Brain pericyte (primary cell): ENCODE data around the gene USP3.

Experiments
- DNase-seq: peaks from one replicate; pipeline ENCODE4 v3.0.0-alpha.2; 2012; ENCODE audit warnings: low read depth, low spot score

Gene USP3

DNA sequence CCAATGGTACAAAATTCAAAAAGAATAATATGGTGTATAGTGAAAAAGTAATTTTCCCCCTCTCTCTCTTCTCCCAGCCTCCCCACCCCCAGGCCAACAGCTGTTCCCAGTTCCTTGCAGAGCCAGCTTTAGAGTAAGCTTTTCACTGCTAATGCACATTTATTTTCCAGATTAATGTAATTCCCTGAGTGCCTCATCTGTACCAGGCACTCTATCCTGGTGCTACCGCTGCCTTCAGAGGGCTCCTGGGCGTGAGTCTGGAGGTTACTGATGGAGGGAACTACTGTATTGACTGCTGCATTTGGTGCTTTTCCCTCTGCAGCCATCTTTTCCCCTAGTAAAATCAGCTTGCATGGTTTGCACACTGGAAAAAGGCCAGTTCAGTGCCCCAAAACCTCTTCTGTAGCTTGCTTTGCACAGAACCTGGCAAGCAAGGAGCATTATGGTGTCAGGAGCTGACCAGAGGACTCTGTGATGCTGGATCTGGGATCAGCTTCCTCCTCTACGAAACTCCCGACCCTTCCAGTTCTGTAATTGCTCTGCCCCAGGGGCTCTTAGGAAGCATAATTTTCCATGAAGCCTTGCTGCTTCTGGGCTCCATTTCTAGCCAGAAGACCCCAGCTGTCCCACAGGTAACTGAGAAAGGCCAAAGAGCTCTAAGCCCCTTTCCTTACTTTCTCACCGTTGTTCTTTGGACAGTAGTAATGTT is 8.5 kb upstream of the USP3 start:
- DNase-seq: no peak

- DNase-seq: no peak
These were observed 6.5 kb upstream of the USP3 start for GRCh38 chr15:63497642-63498467.

- DNase-seq: no peak
These were observed 5.2 kb upstream of the USP3 start for GRCh38 chr15:63499175-63499549.

DNA sequence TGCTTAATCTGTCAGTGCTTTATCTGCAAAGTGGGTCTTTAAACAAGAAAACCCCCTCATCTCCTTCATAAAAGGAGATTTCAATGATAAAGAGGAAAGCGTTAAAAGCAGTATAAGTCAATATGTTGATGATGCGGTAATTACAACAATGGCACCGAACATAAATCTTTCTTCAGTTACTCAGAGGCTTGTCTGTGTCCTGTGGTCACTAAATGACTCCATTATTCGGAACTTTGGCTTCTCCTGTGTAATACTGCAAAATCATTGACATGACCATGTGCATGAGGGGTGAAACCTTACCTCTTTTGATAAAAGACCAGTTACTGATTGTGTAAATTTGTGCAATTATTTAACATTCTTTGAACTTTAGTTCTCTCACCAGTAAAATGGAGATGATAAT is 4.8 kb upstream of the USP3 start:
- DNase-seq: no peak

DNA sequence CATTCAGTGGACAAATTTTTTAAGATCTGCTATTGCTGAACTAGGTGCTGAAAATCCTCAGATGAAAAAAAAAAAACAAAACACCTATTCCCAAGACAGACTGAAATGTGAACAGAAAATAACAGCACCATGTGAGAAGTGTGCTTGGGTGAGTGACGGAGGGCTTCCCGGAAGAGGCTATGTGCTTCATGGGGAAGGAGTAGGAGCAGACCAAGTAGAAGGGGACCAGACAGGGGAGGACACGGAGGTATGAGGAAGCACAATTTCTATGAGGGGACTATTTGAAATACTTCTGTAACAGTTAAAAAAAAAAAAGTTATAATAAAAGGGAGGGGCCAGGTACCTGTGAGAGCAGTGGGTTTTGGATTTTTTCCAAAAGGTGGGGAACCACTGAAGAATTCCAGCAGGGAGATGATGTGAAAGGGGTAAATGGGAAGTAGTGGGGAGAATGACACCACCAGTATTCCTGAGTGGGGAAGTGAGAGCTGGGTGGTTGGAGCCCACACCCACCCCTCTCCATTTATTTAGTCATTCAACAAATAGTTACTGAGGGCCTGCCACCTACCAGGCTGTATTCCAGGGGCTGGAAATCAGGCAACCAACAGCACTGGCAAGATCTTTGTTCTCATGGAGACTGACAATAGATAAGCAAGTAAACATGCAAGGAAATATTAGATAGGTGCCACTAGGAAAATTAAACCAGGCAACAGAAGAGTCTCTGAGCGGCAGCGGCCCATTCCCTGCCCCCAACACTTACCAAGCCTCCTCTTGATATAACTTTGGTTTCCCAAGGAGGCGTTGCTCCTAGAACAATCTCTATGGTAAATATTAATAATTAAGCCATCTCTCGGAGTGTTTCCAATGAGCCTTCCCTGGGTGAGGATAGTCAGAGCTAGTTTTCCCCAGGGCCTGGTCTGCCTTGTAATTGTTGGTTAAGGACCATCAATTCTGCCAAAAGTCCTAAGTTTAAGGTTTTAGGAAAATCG is 3.8 kb upstream of the USP3 start:
- DNase-seq: no peak

GRCh38 chr15:63501256-63502089 is 2.9 kb upstream of the USP3 start:
- DNase-seq: peak; percentile 82

GRCh38 chr15:63502137-63502766 is 2.1 kb upstream of the USP3 start:
- DNase-seq: peak; percentile 66

GRCh38 chr15:63502843-63503738 is 1.3 kb upstream of the USP3 start:
- no peak for DNase-seq

- no peak for DNase-seq
These were observed 600 bp upstream of the USP3 start for GRCh38 chr15:63503739-63504246.

DNA sequence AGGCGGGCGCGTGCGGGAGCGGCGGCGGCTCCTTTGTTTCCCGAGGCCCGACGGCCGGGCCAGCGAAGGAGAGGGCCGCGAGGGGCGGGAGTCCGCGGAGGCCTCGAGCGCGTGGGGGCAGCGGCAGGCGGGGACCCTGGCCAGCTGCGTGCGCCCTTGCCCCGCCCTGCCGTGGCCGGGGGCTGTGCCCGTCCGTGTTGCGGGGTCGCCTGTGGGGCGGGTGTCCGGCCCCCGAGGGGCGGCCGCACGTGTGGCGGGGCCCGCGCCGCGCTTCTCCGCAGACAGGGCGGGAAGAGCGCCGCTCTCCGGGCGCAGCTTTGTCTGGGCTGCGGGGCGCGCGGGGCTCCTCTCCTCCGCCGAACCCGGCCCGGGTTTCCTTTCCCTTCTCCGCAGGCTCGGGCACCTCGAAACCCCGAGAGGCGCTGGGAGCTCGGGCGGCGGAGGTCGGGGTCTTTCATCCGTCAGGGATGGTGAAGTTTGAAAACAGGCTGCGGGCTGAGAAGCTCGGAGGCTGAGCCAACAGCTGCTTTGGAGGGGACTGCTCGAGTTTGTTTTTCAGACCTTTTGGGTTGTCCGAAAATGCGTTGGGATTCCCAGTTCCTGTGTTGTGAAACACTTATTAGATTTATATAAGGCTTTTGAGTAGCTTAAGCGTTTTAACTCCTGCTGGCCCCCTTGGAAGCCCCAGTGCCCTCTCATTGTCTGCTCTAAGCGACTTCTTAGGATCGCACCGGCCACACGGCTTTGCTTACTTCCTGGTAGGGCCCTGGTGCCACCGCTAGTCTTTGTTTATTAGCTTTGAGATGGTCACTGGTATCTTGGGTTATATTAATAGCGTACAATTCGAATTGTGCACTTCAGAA is 817 bp downstream of the USP3 start:
- DNase-seq: no peak

DNA sequence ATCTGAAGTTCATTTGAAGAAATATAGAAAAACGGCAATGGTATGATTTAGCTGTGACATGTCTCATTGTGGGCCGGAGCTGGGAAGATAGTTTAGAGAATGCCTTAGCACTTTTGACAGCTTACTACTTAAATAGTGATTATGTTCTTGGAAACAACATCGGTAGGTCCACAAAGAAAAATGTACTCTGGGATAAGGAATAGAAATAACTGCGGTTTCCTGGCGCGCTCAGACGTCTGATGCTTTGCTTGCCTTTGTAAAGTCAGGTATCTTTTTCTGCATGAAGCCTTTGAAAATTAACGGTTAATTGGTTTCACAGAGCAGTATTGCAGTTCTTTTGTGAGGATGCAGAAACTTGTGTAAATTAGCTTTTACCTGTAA is 1.4 kb downstream of the USP3 start:
- DNase-seq: no peak

DNA sequence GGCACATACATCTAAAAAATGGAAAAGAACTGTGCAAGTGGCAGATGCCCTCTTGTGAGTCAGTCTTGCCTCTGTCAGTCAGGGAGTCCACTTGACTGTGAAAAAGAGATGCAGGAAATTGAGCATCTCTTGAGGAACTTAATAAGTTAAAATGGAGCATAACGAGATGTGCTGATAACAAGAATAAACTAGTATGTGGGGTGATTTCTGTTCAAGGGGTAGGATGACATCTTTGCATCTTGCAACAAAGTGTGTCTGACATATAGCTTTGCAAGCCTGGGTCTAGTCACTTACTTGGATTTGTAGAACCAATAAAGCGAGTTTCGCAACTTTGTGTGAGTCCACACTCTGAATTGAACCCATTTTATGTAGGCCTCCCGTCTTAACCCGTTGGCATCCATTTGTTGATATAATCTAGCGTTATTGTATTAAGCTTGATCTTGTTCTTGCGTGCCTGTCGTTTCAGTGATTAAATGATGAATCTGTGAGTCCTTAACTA is 2.2 kb downstream of the USP3 start:
- no peak for DNase-seq

DNA sequence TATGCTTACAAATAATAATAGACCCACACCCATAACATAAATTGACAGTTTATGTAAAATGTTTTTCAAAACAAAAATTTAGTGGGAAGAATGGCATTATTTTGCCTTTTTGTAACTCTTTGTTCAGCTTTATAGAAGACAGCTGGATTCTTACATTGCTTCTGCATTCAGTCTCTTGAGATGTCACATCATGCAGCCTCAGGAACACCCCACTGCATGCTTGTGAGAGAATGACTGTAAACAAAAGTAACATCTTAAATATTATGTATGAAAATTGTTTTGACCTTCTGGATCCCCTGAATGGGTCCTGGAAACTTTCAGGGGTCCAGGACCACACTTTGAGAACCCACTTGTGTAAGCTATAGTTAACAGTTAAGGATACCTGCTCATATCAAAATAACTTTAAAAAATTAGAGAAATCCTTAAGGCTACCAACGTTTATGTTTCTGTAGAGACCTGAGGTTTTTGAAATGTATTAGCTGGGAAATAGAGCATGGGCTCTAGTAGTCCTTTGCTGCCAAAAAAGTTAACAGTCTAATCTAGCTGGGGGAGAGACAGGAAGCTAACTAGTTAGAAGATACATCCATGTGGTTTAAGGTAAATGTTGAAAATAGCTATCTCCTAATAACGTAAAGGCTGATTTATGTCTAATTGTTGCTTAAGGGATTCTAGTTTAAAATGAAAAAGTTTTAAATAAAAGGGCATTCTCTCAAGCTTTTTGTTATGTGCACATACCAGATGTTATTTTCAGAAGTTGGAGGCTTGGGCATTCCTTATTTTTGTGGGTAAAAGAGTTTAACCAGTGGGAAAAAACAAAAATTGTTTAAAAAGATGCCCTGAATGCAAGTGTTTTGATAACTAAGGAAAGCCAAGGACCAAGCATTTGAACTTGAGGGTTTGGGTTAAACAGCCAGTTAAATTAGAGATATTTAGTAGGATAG is 3.8 kb downstream of the USP3 start:
- DNase-seq: no peak

GRCh38 chr15:63509056-63509954 is 4.9 kb downstream of the USP3 start:
- no peak for DNase-seq

DNA sequence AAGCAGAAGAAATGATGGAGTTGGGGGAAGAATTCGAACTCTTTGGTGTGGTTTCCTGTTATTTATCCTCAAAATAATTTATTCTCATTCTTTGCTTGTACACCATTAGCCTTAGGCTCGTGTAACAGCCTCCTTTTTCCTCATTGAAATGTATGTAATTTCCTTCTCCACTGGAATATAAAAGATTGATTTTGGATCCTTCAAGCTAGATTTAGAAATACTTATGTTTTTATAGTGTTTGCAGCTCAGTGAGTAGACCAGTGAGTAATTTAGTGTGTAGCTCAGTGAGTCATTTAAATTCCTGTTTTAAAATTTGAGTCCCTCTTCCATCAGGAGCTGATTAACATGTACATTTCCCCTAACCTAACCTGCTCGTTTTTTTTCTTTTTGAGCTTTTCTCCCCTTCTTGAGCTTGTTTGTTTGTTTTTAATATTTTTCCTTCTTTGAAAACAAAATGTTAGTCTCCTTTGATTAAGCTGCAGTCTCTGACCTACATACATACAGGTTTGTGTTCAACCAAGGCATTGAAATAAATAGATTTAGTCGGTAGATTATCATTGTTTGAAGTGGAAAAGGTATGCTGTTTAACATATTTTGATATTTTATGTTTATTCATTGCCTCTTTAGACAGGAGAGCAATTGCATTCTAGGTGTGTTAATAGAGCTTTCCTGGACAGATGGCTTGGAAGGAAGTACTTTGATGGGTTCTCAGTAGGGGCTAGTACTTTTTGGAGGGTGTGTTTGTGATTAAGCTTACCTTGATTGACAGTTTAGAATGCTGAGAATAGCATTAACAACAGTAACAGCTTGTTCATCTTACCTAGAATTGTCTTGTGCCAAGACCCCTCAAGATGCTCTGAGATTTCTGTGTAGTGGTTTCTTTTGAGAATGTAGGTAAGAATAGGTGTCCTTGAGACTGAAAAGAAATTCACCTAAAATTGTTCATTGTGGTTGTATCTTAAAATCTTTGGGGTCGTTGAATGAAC is 5.9 kb downstream of the USP3 start:
- no peak for DNase-seq
